ENCODE data around the gene CD9. TPM values are rescaled to one million over a fixed set of nuclear protein-coding genes. Genes with fewer than 3 reads are reported as not detected.

CD9 gene
- polyA plus RNA-seq, 1 donor (not counting 4 experiments of a cell fraction or from before 2014, with no cell fraction given): 1,084 TPM

DNA sequence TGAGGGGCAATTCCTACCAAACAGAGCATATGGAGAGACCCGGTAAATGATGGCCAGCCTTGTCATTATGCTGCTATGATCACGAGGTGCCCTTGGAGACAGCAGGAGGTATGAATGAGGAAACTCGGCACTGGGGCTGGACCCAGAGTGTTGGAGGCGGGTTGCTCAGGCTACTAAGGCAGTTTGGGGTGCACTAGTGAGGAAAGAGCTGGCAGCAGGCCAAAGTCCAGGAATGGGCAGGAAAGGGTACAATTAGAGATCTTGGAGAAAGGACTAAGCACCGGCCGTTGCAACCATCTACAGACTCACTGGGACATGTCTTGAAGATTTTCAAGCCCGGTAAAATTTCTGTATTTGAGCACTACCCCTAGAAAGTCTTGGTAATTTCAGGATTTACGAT lies 54.3 kb downstream of the CD9 start:
- Histone ChIP-seq H3K4me1 (ENCODE audit: control insufficient read depth, extremely low read depth, insufficient read depth, low read length) (peaks cover 12% of the 10 kb centered on the region), H3K27ac (ENCODE audit: control insufficient read depth, insufficient read depth, low read length) (no peak overlapping the region), H3K9me1 (ENCODE audit: control insufficient read depth, extremely low read depth, insufficient read depth, low read length) (no peaks in the 10 kb centered on the region), H3K4me2 (ENCODE audit: control insufficient read depth, extremely low read depth, insufficient read depth, low read depth, low read length) (no peak overlapping the region), H3K9ac (ENCODE audit: control insufficient read depth, extremely low read depth, insufficient read depth, low read length) (no peak overlapping the region), H3K9me3 (ENCODE audit: control insufficient read depth, low read depth, low read length) (no peaks in the 10 kb centered on the region), H3K79me2 (ENCODE audit: control insufficient read depth, insufficient read depth, low read length) (no peaks in the 10 kb centered on the region), H2AFZ (ENCODE audit: control insufficient read depth, low read length) (no peak overlapping the region), H4K20me1 (ENCODE audit: control insufficient read depth, extremely low read depth, insufficient read depth, low read length) (no peaks in the 10 kb centered on the region), H3K27me3 (ENCODE audit: control insufficient read depth, extremely low read depth, insufficient read depth, low read length) (no peaks in the 10 kb centered on the region), H3K36me3 (ENCODE audit: control insufficient read depth in 2 of 2, extremely low read depth in 1 of 2, insufficient read depth in 2 of 2, low read length in 2 of 2) (no peaks in the 10 kb centered on the region), H3K4me3 (ENCODE audit: control insufficient read depth in 2 of 3, extremely low read depth in 1 of 3, insufficient read depth in 2 of 3, low read depth in 1 of 3, low read length in 3 of 3) (no peak overlapping the region)
- DNase-seq (ENCODE audit: low read depth, low spot score): no peak
- no peak for FAIRE-seq
- TF ChIP-seq EZH2 (IDR thresholded peaks at IDR 0.05; ENCODE audit: low read length): no peak
- TF ChIP-seq, protein P1, sequence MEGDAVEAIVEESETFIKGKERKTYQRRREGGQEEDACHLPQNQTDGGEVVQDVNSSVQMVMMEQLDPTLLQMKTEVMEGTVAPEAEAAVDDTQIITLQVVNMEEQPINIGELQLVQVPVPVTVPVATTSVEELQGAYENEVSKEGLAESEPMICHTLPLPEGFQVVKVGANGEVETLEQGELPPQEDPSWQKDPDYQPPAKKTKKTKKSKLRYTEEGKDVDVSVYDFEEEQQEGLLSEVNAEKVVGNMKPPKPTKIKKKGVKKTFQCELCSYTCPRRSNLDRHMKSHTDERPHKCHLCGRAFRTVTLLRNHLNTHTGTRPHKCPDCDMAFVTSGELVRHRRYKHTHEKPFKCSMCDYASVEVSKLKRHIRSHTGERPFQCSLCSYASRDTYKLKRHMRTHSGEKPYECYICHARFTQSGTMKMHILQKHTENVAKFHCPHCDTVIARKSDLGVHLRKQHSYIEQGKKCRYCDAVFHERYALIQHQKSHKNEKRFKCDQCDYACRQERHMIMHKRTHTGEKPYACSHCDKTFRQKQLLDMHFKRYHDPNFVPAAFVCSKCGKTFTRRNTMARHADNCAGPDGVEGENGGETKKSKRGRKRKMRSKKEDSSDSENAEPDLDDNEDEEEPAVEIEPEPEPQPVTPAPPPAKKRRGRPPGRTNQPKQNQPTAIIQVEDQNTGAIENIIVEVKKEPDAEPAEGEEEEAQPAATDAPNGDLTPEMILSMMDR (optimal IDR thresholded peaks at IDR 0.05 in 1 of 3, IDR thresholded peaks at IDR 0.05 in 1 of 3, conservative IDR thresholded peaks at IDR 0.05 in 1 of 3; ENCODE audit: extremely low read depth in 1 of 3, insufficient read depth in 2 of 3, low read length in 3 of 3): no peak
- dilution Hi-C loops (cut with MboI; ENCODE audit: extremely low pct_ligation_motif_present, low sequenced_read_pairs): no loop called here

DNA sequence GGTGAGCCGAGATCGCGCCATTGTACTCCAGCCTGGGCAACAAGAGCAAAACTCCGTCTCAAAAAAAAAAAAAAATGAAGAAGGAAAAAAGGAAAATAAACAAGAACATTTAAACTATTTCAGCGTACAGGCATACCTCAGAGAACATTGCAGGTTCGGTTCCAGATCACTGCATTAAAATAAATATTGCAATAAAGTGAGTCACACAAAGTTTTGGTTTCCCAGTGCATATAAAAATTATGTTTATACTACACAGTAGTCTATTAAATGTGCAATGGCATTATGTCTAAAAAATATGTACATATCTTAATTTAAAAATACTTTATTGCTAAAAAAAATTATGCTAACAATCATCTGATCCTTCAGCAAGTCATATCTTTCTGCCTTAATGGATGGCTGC lies 56.8 kb downstream of the CD9 start:
- no peaks in the 10 kb centered on the region for H3K27me3 ChIP-seq (ENCODE audit: control insufficient read depth, extremely low read depth, insufficient read depth, low read length)
- no peaks in the 10 kb centered on the region for H3K9me3 ChIP-seq (ENCODE audit: control insufficient read depth, low read depth, low read length)
- H3K9ac ChIP-seq (ENCODE audit: control insufficient read depth, extremely low read depth, insufficient read depth, low read length): no peak overlapping the region
- H3K79me2 ChIP-seq (ENCODE audit: control insufficient read depth, insufficient read depth, low read length): no peaks in the 10 kb centered on the region
- TF ChIP-seq, protein P1 (optimal IDR thresholded peaks at IDR 0.05 in 1 of 3, IDR thresholded peaks at IDR 0.05 in 1 of 3, conservative IDR thresholded peaks at IDR 0.05 in 1 of 3; ENCODE audit: extremely low read depth in 1 of 3, insufficient read depth in 2 of 3, low read length in 3 of 3): no peak
- no peak for TF ChIP-seq EZH2 (IDR thresholded peaks at IDR 0.05; ENCODE audit: low read length)
- FAIRE-seq (no peak), DNase-seq (ENCODE audit: low read depth, low spot score) (no peak)
- dilution Hi-C loops (cut with MboI; ENCODE audit: extremely low pct_ligation_motif_present, low sequenced_read_pairs): no loop called here
- H3K4me3 ChIP-seq (ENCODE audit: control insufficient read depth in 2 of 3, extremely low read depth in 1 of 3, insufficient read depth in 2 of 3, low read depth in 1 of 3, low read length in 3 of 3): no peak overlapping the region
- H3K9me1 ChIP-seq (ENCODE audit: control insufficient read depth, extremely low read depth, insufficient read depth, low read length): no peaks in the 10 kb centered on the region
- no peaks in the 10 kb centered on the region for H3K36me3 ChIP-seq (ENCODE audit: control insufficient read depth in 2 of 2, extremely low read depth in 1 of 2, insufficient read depth in 2 of 2, low read length in 2 of 2)
- H2AFZ ChIP-seq (ENCODE audit: control insufficient read depth, low read length): no peak overlapping the region
- H3K27ac ChIP-seq (ENCODE audit: control insufficient read depth, insufficient read depth, low read length): no peak overlapping the region
- H3K4me2 ChIP-seq (ENCODE audit: control insufficient read depth, extremely low read depth, insufficient read depth, low read depth, low read length): no peak overlapping the region
- no peaks in the 10 kb centered on the region for H3K4me1 ChIP-seq (ENCODE audit: control insufficient read depth, extremely low read depth, insufficient read depth, low read length)
- H4K20me1 ChIP-seq (ENCODE audit: control insufficient read depth, extremely low read depth, insufficient read depth, low read length): no peaks in the 10 kb centered on the region
